ENCODE results near the gene TICAM1.
"Not testable (repeated sequence)": the region's sequence is repeated elsewhere in the genome, so short reads cannot be mapped to it uniquely, and the experiment has no call there.

Gene TICAM1

DNA sequence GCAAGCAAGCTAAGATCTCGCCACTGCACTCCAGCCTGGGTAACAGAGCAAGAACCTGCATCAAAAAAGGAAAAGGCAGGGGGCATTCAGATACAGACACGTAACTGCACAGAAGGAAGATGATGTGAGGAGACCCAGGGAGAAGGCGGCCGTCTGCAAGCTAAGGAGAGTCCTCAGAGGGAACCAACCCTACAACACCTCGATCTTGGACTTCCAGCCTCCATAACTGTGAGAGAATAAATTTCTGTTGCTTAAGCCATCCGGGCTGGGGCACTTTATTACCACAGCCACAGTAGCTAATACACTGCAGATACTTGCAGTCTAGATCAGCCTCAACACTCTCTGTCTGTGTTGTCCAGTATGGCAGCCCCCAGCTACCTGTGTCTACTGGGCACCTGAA lies 7.9 kb downstream of the TICAM1 start:
- no peak for TF ChIP-seq CTCF (IDR thresholded peaks at IDR 0.05; ENCODE audit: low read depth, low read length)
- in situ Hi-C loops (cut with HindIII; ENCODE audit: low sequenced_read_pairs) = no loop called here
- no peak overlapping the region for H3K4me3 ChIP-seq (ENCODE audit: low read depth, low read length)
- DNase-seq (ENCODE audit: low read depth, low spot score) = no peak

- H3K4me3 ChIP-seq (ENCODE audit: low read depth, low read length); in situ Hi-C loops (cut with HindIII; ENCODE audit: low sequenced_read_pairs); DNase-seq (ENCODE audit: low read depth, low spot score): not testable (repeated sequence)
Observed at GRCh38 chr19:4822354-4822753, 9.2 kb downstream of the TICAM1 start.

GRCh38 chr19:4821265-4821664 lies 10.2 kb downstream of the TICAM1 start:
- no peak overlapping the region for H3K4me3 ChIP-seq (ENCODE audit: low read depth, low read length)
- in situ Hi-C loops (cut with HindIII; ENCODE audit: low sequenced_read_pairs) = no loop called here
- no peak for TF ChIP-seq CTCF (IDR thresholded peaks at IDR 0.05; ENCODE audit: low read depth, low read length)
- no peak for DNase-seq (ENCODE audit: low read depth, low spot score)

- no peak for TF ChIP-seq CTCF (IDR thresholded peaks at IDR 0.05; ENCODE audit: low read depth, low read length)
Observed at GRCh38 chr19:4817467-4818277, 13.8 kb downstream of the TICAM1 start.

DNA sequence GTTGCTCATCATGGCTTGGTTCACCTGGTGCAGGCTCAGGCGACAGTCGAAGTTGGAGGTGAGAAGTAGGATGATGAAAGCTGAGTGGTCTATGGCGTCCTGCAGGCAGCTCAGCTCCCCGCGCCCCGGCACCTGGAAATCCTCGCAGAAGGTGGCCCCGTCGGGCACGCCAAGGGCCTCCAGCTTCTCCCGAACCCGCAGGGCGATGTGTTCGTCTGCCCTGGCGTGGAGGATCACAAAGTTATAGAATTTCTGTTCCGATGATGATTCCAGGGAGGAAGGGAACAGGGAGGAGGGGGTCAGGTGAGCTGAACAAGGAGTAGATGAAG lies 14.6 kb downstream of the TICAM1 start:
- in situ Hi-C loops (cut with HindIII; ENCODE audit: low sequenced_read_pairs) = no loop called here

More at GRCh38 chr19:4817467-4818277, 13.8 kb downstream of the TICAM1 start:
- in situ Hi-C loops (cut with HindIII; ENCODE audit: low sequenced_read_pairs) = no loop called here
- no peak for DNase-seq (ENCODE audit: low read depth, low spot score)
- H3K4me3 ChIP-seq (ENCODE audit: low read depth, low read length) = no peak overlapping the region

GRCh38 chr19:4816202-4816949 lies 15.1 kb downstream of the TICAM1 start:
- in situ Hi-C loops (cut with HindIII; ENCODE audit: low sequenced_read_pairs) = no loop called here
- H3K4me3 ChIP-seq (ENCODE audit: low read depth, low read length) = no peak overlapping the region
- DNase-seq (ENCODE audit: low read depth, low spot score) = no peak
- no peak for TF ChIP-seq CTCF (IDR thresholded peaks at IDR 0.05; ENCODE audit: low read depth, low read length)

More for the DNA sequence above, 14.6 kb downstream of the TICAM1 start:
- TF ChIP-seq CTCF (IDR thresholded peaks at IDR 0.05; ENCODE audit: low read depth, low read length) = no peak
- DNase-seq (ENCODE audit: low read depth, low spot score) = no peak
- no peak overlapping the region for H3K4me3 ChIP-seq (ENCODE audit: low read depth, low read length)

Data from astrocyte of the spinal cord (primary cell).